Lower leg skin (tissue), 3 donors: ENCODE measurements around the gene TOX2.

Experiments
- CTCF ChIP-seq, 3 donors: fragments of 450-650 bp; IDR thresholded peaks; one replicate each; pipeline ENCODE4 v1.5.1; 2016; ENCODE audit warnings: antibody characterized with exemption in 3 of 3, mild to moderate bottlenecking in 3 of 3, moderate library complexity in 2 of 3
- POLR2A ChIP-seq, 2 donors: fragments of 450-650 bp; IDR thresholded peaks; one replicate each; pipeline ENCODE4 v1.6.1; 2016 to 2017; ENCODE audit warnings: antibody characterized with exemption in 2 of 2, mild to moderate bottlenecking in 1 of 2, moderate library complexity in 1 of 2

GRCh38 chr20:43963233-43963632 is 48.6 kb downstream of the TOX2 start:
- no peak for TF ChIP-seq CTCF (IDR thresholded peaks at IDR 0.05)
- no peak for TF ChIP-seq POLR2A (IDR thresholded peaks at IDR 0.05)
